ENCODE data around the gene IFFO2. TPM values are rescaled to one million over a fixed set of nuclear protein-coding genes. Genes with fewer than 3 reads are reported as not detected.

The IFFO2 gene
- total RNA-seq, 1 experiment from 2014 or later, result 15.6 TPM

GRCh38 chr1:18974005-18974404 is 17.5 kb upstream of the IFFO2 start:
- H3K27me3 ChIP-seq (ENCODE audit: insufficient read depth, low read length), result no peaks in the 10 kb centered on the region
- ATAC-seq (no peak), DNase-seq (ENCODE audit: low read depth, low spot score) (no peak)
- H3K9ac ChIP-seq (ENCODE audit: low read length), result no peak overlapping the region
- TF ChIP-seq POLR2AphosphoS5 (IDR thresholded peaks at IDR 0.05; ENCODE audit: low read depth, low read length) (no peak), FOSL1 (IDR thresholded peaks at IDR 0.05; ENCODE audit: low read depth) (no peak), EZH2phosphoT487 (IDR thresholded peaks at IDR 0.05; ENCODE audit: borderline replicate concordance) (no peak), CBX3 (IDR thresholded peaks at IDR 0.05; ENCODE audit: low read depth) (no peak), EGR1 (IDR thresholded peaks at IDR 0.05; ENCODE audit: low read depth) (no peak), SP1 (IDR thresholded peaks at IDR 0.05; ENCODE audit: low read depth) (no peak), SRF (IDR thresholded peaks at IDR 0.05; ENCODE audit: low read depth) (no peak), YY1 (IDR thresholded peaks at IDR 0.05; ENCODE audit: extremely low read depth, insufficient replicate concordance, low read depth, low read length) (no peak)
- ChIA-PET CTCF (interaction anchor here (0.7 kb wide), 1 partner anchor 10 kb away, joined by 3 read pairs; no protein-coding TSS in a partner anchor), POLR2A (no interaction called here), RAD21 (ENCODE audit: low non-redundant PET in 1 of 2, low total read pairs in 2 of 2, uncharacterized antibody in 2 of 2, unreplicated experiment in 2 of 2) (no interaction called here)
- intact Hi-C loops (cut with micrococcal nuclease), result no loop called here
- BruUV-seq (replicated peaks), result no TSS peak
- peaks cover 13 to 27% of the 10 kb centered on the region in 2 experiments for H3K4me1 ChIP-seq (ENCODE audit: control insufficient read depth in 1 of 2, insufficient read depth in 2 of 2, low read length in 2 of 2)
- H4K20me1 ChIP-seq (ENCODE audit: insufficient read depth), result no peaks in the 10 kb centered on the region
- no peak overlapping the region for H3K4me2 ChIP-seq (ENCODE audit: low read length)
- no peak overlapping the region for H3K4me3 ChIP-seq (replicated peaks in 1 of 2; ENCODE audit: low read depth in 1 of 2, low read length in 2 of 2)
- H2AFZ ChIP-seq (ENCODE audit: low read depth, low read length, poor library complexity, severe bottlenecking), result no peak overlapping the region
- no peaks in the 10 kb centered on the region for H3K79me2 ChIP-seq (ENCODE audit: insufficient read depth, low read length)
- no peak overlapping the region for H3K27ac ChIP-seq (ENCODE audit: low read depth, low read length)
- no peaks in the 10 kb centered on the region for H3K9me2 ChIP-seq (ENCODE audit: insufficient read depth)
- no peaks in the 10 kb centered on the region for H3K9me3 ChIP-seq (ENCODE audit: control insufficient read depth in 1 of 2, insufficient read depth in 1 of 2, low read depth in 1 of 2, low read length in 2 of 2)
- H3K36me3 ChIP-seq (ENCODE audit: control insufficient read depth in 1 of 2, insufficient read depth in 2 of 2, low read length in 2 of 2), result no peaks in the 10 kb centered on the region

GRCh38 chr1:18973446-18973955 is 17.0 kb upstream of the IFFO2 start:
- RAD21 ChIA-PET (ENCODE audit: low non-redundant PET in 1 of 2, low total read pairs in 2 of 2, uncharacterized antibody in 2 of 2, unreplicated experiment in 2 of 2), result no interaction called here
- Histone ChIP-seq H3K4me1 (ENCODE audit: control insufficient read depth in 1 of 2, insufficient read depth in 2 of 2, low read length in 2 of 2) (peaks cover 13 to 27% of the 10 kb centered on the region in 2 experiments), H3K27me3 (ENCODE audit: insufficient read depth, low read length) (no peaks in the 10 kb centered on the region), H3K9ac (ENCODE audit: low read length) (no peak overlapping the region), H3K4me3 (replicated peaks in 1 of 2; ENCODE audit: low read depth in 1 of 2, low read length in 2 of 2) (no peak overlapping the region), H3K4me2 (ENCODE audit: low read length) (no peak overlapping the region), H3K9me2 (ENCODE audit: insufficient read depth) (no peaks in the 10 kb centered on the region), H3K9me3 (ENCODE audit: control insufficient read depth in 1 of 2, insufficient read depth in 1 of 2, low read depth in 1 of 2, low read length in 2 of 2) (no peaks in the 10 kb centered on the region), H3K79me2 (ENCODE audit: insufficient read depth, low read length) (no peaks in the 10 kb centered on the region), H3K36me3 (ENCODE audit: control insufficient read depth in 1 of 2, insufficient read depth in 2 of 2, low read length in 2 of 2) (no peaks in the 10 kb centered on the region), H3K27ac (ENCODE audit: low read depth, low read length) (no peak overlapping the region), H2AFZ (ENCODE audit: low read depth, low read length, poor library complexity, severe bottlenecking) (no peak overlapping the region), H4K20me1 (ENCODE audit: insufficient read depth) (no peaks in the 10 kb centered on the region)
- no peak for DNase-seq (ENCODE audit: low read depth, low spot score)
- no peak for ATAC-seq
- BruUV-seq (replicated peaks), result no TSS peak
- POLR2A ChIA-PET, result interaction anchor here (1.2 kb wide), 1 partner anchor 70 kb away, joined by 3 read pairs; no protein-coding TSS in a partner anchor
- intact Hi-C loops (cut with micrococcal nuclease), result loop anchor here (2.0 kb wide), 1 partner anchor 67 kb away; no protein-coding TSS in a partner anchor
- TF ChIP-seq POLR2AphosphoS5 (IDR thresholded peaks at IDR 0.05; ENCODE audit: low read depth, low read length) (no peak), YY1 (IDR thresholded peaks at IDR 0.05; ENCODE audit: extremely low read depth, insufficient replicate concordance, low read depth, low read length) (no peak), SP1 (IDR thresholded peaks at IDR 0.05; ENCODE audit: low read depth) (no peak), EGR1 (IDR thresholded peaks at IDR 0.05; ENCODE audit: low read depth) (no peak)
- CTCF ChIA-PET, result interaction anchor here (0.6 to 0.7 kb wide), 2 partner anchors 60 to 79 kb away, joined by 3 to 4 read pairs; no protein-coding TSS in a partner anchor
